ENCODE results near the gene NACA2.
"Not testable (repeated sequence)": the region's sequence is repeated elsewhere in the genome, so short reads cannot be mapped to it uniquely, and the experiment has no call there.

The NACA2 gene

DNA sequence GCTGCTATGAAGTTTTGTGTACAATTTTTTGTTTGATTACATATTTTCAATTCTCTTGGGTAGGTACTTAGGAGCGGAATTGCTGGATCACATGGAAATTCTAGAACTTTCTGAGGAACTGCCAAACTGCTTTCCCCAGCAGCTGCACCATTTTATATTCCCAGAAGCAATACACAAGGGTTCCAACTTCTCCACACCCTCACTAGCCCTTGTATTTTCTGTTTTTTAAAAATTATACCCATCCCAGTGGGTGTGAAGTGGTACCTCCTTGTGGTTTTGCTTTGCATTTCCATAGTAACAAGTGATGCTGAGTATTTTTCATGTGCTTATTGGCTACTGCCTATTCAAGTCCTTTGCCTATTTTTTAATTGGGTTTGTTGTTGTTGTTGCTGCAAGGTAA is 20.9 kb downstream of the NACA2 start:
- Histone ChIP-seq H3K27me3 (ENCODE audit: control insufficient read depth, insufficient read depth, low read length, poor library complexity, severe bottlenecking) (no peaks in the 10 kb centered on the region), H3K4me3 (ENCODE audit: insufficient read depth, low read depth, low read length) (no peak overlapping the region), H3K9me3 (ENCODE audit: control insufficient read depth, low read length) (no peaks in the 10 kb centered on the region), H3K27ac (ENCODE audit: insufficient read depth, low read depth, low read length, poor library complexity, severe bottlenecking) (no peak overlapping the region), H3K36me3 (ENCODE audit: control insufficient read depth, insufficient read depth, low read length) (no peaks in the 10 kb centered on the region), H3K4me1 (ENCODE audit: control insufficient read depth, insufficient read depth, low read length) (no peaks in the 10 kb centered on the region)
- WGBS, 2 experiments = 91 to 100% methylated on average over 1 of the region's 1 CpG

DNA sequence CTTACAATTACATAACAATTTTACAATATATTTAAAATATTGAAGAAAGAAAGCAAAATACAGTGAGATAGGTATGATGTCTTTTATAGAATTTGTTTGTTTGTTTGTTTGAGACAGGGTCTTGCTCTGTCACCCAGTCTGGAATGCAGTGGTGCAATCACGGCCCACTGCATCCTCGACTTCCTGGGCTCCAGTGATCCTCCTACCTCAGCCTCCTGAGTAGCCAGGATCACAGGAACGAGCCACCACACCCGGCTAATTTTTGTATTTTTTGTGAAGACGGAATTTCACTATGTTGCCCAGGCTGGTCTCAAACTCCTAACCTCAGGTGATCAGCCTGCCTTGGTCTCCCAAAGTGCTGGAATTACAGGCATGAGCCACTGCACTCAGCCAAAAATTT is 21.5 kb downstream of the NACA2 start:
- 93 to 94% methylated on average over 5 of the region's 5 CpGs for WGBS, 2 experiments
- H3K9me3 ChIP-seq (ENCODE audit: control insufficient read depth, low read length); H3K4me1 ChIP-seq (ENCODE audit: control insufficient read depth, insufficient read depth, low read length); H3K4me3 ChIP-seq (ENCODE audit: insufficient read depth, low read depth, low read length); H3K36me3 ChIP-seq (ENCODE audit: control insufficient read depth, insufficient read depth, low read length); H3K27ac ChIP-seq (ENCODE audit: insufficient read depth, low read depth, low read length, poor library complexity, severe bottlenecking); H3K27me3 ChIP-seq (ENCODE audit: control insufficient read depth, insufficient read depth, low read length, poor library complexity, severe bottlenecking): not testable (repeated sequence)

DNA sequence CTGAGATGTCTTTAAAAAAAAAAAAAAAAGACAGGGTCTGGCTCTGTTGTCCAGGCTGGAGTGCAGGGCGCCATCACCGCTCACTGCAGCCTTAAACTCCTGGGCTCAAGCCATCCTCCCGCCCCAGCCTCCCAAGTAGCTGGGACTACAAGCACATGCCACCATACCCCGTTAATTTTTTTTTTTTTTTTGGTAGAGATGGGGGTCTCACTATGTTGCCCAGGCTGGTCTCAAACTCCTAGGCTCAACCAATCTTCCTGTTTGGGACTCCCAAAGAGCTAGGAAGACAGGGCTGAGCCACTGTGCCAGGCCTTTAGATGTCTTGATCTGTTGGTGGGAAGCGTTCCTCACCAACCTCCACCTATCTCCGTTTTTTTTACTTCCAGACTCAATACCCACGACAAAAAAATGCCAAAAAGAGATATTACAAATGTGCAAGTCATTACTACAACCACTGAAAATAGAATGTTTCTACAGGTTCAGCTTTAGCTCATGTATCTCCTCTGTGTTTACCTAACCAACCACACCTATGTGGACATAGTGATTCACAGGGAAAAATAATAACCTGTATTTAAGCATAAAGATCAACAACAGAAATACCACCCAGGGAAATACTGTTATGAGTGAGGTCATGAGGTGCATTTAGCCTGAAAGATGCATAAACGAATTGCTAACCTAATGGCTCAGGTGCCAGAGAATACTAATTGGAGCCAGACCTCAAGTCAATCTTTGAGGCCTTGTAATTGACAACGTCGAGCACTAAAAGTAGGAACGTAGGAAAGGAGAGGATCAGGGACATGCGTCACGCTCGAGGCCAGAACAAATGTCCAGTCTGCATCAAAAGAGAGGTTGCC is 22.6 kb downstream of the NACA2 start:
- no peaks in the 10 kb centered on the region for H3K27me3 ChIP-seq (ENCODE audit: control insufficient read depth, insufficient read depth, low read length, poor library complexity, severe bottlenecking)
- no peaks in the 10 kb centered on the region for H3K36me3 ChIP-seq (ENCODE audit: control insufficient read depth, insufficient read depth, low read length)
- 92 to 93% methylated on average over 14 of the region's 14 CpGs for WGBS, 2 experiments
- no peak overlapping the region for H3K27ac ChIP-seq (ENCODE audit: insufficient read depth, low read depth, low read length, poor library complexity, severe bottlenecking)
- no peaks in the 10 kb centered on the region for H3K4me1 ChIP-seq (ENCODE audit: control insufficient read depth, insufficient read depth, low read length)
- no peak overlapping the region for H3K4me3 ChIP-seq (ENCODE audit: insufficient read depth, low read depth, low read length)
- no peaks in the 10 kb centered on the region for H3K9me3 ChIP-seq (ENCODE audit: control insufficient read depth, low read length)

DNA sequence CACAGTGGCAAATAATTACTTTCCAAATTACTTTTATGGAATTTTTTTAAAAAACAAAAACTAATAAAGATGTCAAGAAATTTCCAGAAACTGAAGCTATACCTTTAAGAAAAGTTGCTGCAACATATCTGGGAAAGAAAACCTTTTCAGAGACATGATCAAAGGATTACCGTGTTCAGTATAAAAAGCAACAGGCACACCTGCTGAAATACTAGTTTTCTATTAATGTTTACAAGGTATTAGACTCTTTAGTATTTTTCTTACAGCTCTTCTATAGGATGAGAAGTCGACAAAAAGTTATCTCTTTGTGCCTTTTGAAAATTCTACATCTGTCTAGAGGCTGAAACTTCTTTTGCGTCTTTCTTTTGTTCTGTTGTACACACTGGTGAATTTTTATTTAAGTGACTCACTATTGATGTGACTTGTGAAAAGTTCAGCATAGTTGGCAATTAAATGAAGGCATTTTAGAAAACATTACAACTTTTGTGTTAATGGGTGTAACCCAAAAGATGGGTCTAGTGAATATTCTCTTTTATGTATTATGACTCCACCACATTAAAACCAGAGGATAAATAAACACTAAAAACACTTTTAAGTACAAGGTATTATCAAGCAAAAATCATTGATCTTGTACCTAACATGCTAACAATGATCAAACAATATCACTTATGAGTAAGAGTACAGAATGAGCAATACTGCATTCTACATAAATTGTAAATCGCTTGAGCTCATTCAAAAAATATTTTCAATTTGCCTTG is 23.8 kb downstream of the NACA2 start:
- Histone ChIP-seq H3K27ac (ENCODE audit: insufficient read depth, low read depth, low read length, poor library complexity, severe bottlenecking) (no peak overlapping the region), H3K9me3 (ENCODE audit: control insufficient read depth, low read length) (no peaks in the 10 kb centered on the region), H3K4me1 (ENCODE audit: control insufficient read depth, insufficient read depth, low read length) (no peaks in the 10 kb centered on the region), H3K4me3 (ENCODE audit: insufficient read depth, low read depth, low read length) (no peak overlapping the region), H3K36me3 (ENCODE audit: control insufficient read depth, insufficient read depth, low read length) (no peaks in the 10 kb centered on the region), H3K27me3 (ENCODE audit: control insufficient read depth, insufficient read depth, low read length, poor library complexity, severe bottlenecking) (no peaks in the 10 kb centered on the region)
- WGBS, 2 experiments = 88 to 99% methylated on average over 4 of the region's 4 CpGs

DNA sequence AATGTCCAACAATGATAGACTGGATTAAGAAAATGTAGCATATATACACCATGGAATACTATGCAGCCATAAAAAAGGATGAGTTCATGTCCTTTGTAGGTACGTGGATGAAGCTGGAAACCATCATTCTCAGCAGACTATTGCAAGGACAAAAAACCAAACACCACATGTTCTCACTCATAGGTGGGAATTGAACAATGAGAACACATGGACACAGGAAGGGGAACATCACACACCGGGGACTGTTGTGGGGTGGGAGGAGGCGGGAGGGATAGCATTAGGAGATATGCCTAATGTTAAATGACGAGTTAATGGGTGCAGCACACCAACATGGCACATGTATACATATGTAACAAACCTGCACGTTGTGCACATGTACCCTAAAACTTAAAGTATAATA is 24.6 kb downstream of the NACA2 start:
- not testable (repeated sequence) for H3K36me3 ChIP-seq (ENCODE audit: control insufficient read depth, insufficient read depth, low read length); H3K9me3 ChIP-seq (ENCODE audit: control insufficient read depth, low read length); H3K27ac ChIP-seq (ENCODE audit: insufficient read depth, low read depth, low read length, poor library complexity, severe bottlenecking); H3K27me3 ChIP-seq (ENCODE audit: control insufficient read depth, insufficient read depth, low read length, poor library complexity, severe bottlenecking); H3K4me1 ChIP-seq (ENCODE audit: control insufficient read depth, insufficient read depth, low read length); H3K4me3 ChIP-seq (ENCODE audit: insufficient read depth, low read depth, low read length)
- 75% methylated on average over 2 of the region's 5 CpGs; no CpG with 5 or more reads in 1 of the 2 experiments for WGBS, 2 experiments

DNA sequence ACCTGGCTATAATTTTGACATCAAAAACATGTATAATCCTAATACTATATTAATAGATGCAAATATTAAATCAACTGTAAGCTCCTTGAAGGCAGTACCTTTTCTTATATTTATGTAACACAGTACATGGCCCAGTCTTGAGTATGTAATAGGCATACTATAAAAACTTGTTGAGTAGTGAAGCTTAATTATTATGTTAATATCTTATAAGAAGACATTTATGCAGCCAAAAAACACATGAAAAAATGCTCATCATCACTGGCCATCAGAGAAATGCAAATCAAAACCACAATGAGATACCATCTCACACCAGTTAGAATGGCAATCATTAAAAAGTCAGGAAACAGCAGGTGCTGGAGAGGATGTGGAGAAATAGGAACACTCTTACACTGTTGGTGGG is 25.2 kb downstream of the NACA2 start:
- not testable (repeated sequence) for H3K27me3 ChIP-seq (ENCODE audit: control insufficient read depth, insufficient read depth, low read length, poor library complexity, severe bottlenecking); H3K36me3 ChIP-seq (ENCODE audit: control insufficient read depth, insufficient read depth, low read length)

GRCh38 chr17:61565213-61565612 is 25.8 kb downstream of the NACA2 start:
- Histone ChIP-seq H3K27ac (ENCODE audit: insufficient read depth, low read depth, low read length, poor library complexity, severe bottlenecking) (no peak overlapping the region), H3K4me3 (ENCODE audit: insufficient read depth, low read depth, low read length) (no peak overlapping the region), H3K4me1 (ENCODE audit: control insufficient read depth, insufficient read depth, low read length) (no peaks in the 10 kb centered on the region), H3K9me3 (ENCODE audit: control insufficient read depth, low read length) (no peaks in the 10 kb centered on the region), H3K27me3 (ENCODE audit: control insufficient read depth, insufficient read depth, low read length, poor library complexity, severe bottlenecking) (no peaks in the 10 kb centered on the region), H3K36me3 (ENCODE audit: control insufficient read depth, insufficient read depth, low read length) (no peaks in the 10 kb centered on the region)
- 57 to 65% methylated on average over 2 to 4 of the region's 4 CpGs for WGBS, 2 experiments

More for the DNA sequence above, 25.2 kb downstream of the NACA2 start:
- H3K27ac ChIP-seq (ENCODE audit: insufficient read depth, low read depth, low read length, poor library complexity, severe bottlenecking); H3K4me1 ChIP-seq (ENCODE audit: control insufficient read depth, insufficient read depth, low read length); H3K4me3 ChIP-seq (ENCODE audit: insufficient read depth, low read depth, low read length); H3K9me3 ChIP-seq (ENCODE audit: control insufficient read depth, low read length): not testable (repeated sequence)

DNA sequence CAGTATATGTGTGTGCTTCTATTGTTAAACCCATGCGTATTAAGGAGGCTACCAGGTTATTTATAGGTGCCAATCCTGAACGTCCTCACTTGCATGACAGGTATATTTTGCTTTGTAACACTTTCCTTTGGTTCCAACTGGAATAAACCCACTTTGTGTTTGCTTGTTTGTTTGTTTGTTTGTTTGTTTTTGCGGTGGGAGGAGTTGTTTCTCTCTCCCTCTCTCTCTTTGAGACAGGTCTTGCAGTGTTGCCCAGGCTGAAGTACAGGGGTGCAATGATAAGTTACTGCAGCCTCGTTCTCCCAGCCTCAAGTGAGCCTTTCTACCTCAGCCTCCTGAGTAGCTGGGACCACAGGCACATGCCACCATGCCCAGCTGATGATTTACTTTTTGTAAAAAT is 28.7 kb downstream of the NACA2 start:
- H3K27me3 ChIP-seq (ENCODE audit: control insufficient read depth, insufficient read depth, low read length, poor library complexity, severe bottlenecking) = no peaks in the 10 kb centered on the region
- no peak overlapping the region for H3K27ac ChIP-seq (ENCODE audit: insufficient read depth, low read depth, low read length, poor library complexity, severe bottlenecking)
- H3K36me3 ChIP-seq (ENCODE audit: control insufficient read depth, insufficient read depth, low read length) = no peaks in the 10 kb centered on the region
- no peaks in the 10 kb centered on the region for H3K9me3 ChIP-seq (ENCODE audit: control insufficient read depth, low read length)
- no peaks in the 10 kb centered on the region for H3K4me1 ChIP-seq (ENCODE audit: control insufficient read depth, insufficient read depth, low read length)
- WGBS, 2 experiments = 89 to 92% methylated on average over 4 of the region's 4 CpGs
- no peak overlapping the region for H3K4me3 ChIP-seq (ENCODE audit: insufficient read depth, low read depth, low read length)

DNA sequence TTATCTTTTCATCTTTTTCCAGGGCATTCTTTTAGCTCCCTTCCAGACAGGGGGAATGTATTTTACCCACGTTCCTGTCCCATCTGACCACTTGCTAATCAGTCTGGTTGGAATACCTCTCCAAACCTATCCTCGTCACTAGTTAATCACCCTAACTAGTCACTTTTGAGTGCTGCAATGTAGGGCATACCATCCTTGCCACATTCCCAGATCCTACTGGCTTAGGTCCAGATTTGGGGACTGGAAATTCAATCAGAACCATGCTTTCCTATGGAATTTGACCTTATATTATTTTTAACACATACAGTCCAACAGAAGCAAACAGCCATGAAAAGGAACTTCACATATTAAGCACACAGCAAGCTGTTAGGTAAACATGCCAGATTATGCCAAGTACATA is 29.7 kb downstream of the NACA2 start:
- no peak overlapping the region for H3K27ac ChIP-seq (ENCODE audit: insufficient read depth, low read depth, low read length, poor library complexity, severe bottlenecking)
- no peaks in the 10 kb centered on the region for H3K9me3 ChIP-seq (ENCODE audit: control insufficient read depth, low read length)
- 82 to 86% methylated on average over 2 of the region's 2 CpGs for WGBS, 2 experiments
- no peaks in the 10 kb centered on the region for H3K4me1 ChIP-seq (ENCODE audit: control insufficient read depth, insufficient read depth, low read length)
- no peaks in the 10 kb centered on the region for H3K27me3 ChIP-seq (ENCODE audit: control insufficient read depth, insufficient read depth, low read length, poor library complexity, severe bottlenecking)
- no peaks in the 10 kb centered on the region for H3K36me3 ChIP-seq (ENCODE audit: control insufficient read depth, insufficient read depth, low read length)
- no peak overlapping the region for H3K4me3 ChIP-seq (ENCODE audit: insufficient read depth, low read depth, low read length)

DNA sequence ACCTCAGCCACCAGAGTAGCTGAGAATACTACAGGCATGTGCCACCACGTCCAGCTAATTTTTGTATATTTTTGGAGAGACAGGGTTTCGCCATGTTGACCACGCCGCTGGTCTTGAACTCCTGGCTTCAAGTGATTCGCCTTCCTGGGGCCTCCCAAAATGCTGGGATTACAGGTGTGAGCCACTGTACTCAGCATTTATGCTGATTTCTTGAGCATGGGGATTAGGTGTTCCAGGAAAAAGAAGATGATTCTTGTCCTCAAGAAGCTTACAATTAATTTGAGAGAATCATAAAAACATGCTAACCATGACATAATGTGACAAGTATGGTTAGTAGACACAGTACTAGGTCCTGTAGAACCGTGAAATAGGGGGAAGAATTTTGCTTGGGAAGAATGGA is 30.9 kb downstream of the NACA2 start:
- 90 to 94% methylated on average over 6 of the region's 6 CpGs for WGBS, 2 experiments
- H3K9me3 ChIP-seq (ENCODE audit: control insufficient read depth, low read length) = no peaks in the 10 kb centered on the region
- H3K4me1 ChIP-seq (ENCODE audit: control insufficient read depth, insufficient read depth, low read length) = no peaks in the 10 kb centered on the region
- no peak overlapping the region for H3K27ac ChIP-seq (ENCODE audit: insufficient read depth, low read depth, low read length, poor library complexity, severe bottlenecking)
- H3K36me3 ChIP-seq (ENCODE audit: control insufficient read depth, insufficient read depth, low read length) = no peaks in the 10 kb centered on the region
- H3K4me3 ChIP-seq (ENCODE audit: insufficient read depth, low read depth, low read length) = no peak overlapping the region
- no peaks in the 10 kb centered on the region for H3K27me3 ChIP-seq (ENCODE audit: control insufficient read depth, insufficient read depth, low read length, poor library complexity, severe bottlenecking)
